ENCODE data around the gene MYOM3. TPM values are rescaled to one million over a fixed set of nuclear protein-coding genes. Genes with fewer than 3 reads are reported as not detected.

MYOM3 gene
- total and polyA plus RNA-seq, 2 of the 4 experiments (the other 2 are of a cell fraction) = 0.03 TPM; not detected in 1

DNA sequence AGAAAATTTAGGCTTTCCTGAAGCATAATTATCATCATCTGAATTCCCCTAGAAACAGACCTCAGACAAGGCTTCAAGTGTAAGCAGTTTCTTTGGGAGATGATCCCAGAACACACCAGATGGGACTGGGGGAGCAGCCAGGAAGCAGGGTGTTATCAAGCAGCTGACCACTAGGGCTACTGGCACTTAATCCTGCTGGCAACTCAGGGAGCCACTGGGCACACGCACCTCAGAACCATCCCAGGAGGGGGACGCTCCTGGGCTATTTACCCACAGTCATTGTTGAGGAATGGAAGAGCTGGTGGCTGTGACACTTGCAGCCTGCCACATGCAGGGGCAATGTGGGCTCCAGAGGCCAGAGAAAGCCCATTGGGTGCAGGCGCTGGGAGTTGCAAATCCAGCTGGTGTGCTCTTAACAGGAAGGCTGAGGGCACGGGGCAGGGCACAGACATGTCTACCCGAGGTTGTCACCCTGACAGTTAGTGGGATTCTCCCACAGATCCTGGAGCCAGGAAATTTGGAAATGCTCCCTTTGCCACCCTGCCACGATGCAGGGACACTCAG is 46.1 kb upstream of the MYOM3 start:
- Histone ChIP-seq H2AFZ (replicated peaks; ENCODE audit: low read length, poor library complexity) (no peak overlapping the region), H2AK5ac (ENCODE audit: low read depth, low read length) (no peak overlapping the region), H4K8ac (ENCODE audit: low read depth in 2 of 2, low read length in 2 of 2) (no peak overlapping the region), H3K4ac (ENCODE audit: low read depth, low read length) (no peak overlapping the region), H3K23ac (ENCODE audit: low read depth, low read length) (no peak overlapping the region), H3K9ac (ENCODE audit: low read depth, low read length) (no peak overlapping the region), H2BK20ac (ENCODE audit: low read depth, low read length) (no peak overlapping the region), H3K4me1 (ENCODE audit: control insufficient read depth, insufficient read depth, low read length) (no peaks in the 10 kb centered on the region), H3K4me2 (ENCODE audit: low read depth, low read length) (no peak overlapping the region), H3K9me3 (ENCODE audit: control insufficient read depth, insufficient read depth, low read length) (no peaks in the 10 kb centered on the region), H2BK5ac (ENCODE audit: low read depth, low read length, poor library complexity, severe bottlenecking) (no peak overlapping the region), H3K79me1 (ENCODE audit: low read depth in 1 of 2, low read length in 2 of 2) (no peaks in the 10 kb centered on the region), H3K27ac (ENCODE audit: insufficient read depth, low read length) (no peak overlapping the region), H4K91ac (ENCODE audit: insufficient read depth, low read depth, low read length) (no peak overlapping the region), H3K36me3 (ENCODE audit: control insufficient read depth, insufficient read depth, low read length) (no peaks in the 10 kb centered on the region), H2BK15ac (ENCODE audit: low read depth, low read length) (no peak overlapping the region), H3K14ac (replicated peaks; ENCODE audit: low read depth, low read length) (no peak overlapping the region), H4K5ac (ENCODE audit: low read depth, low read length) (no peak overlapping the region), H3K4me3 (ENCODE audit: insufficient read depth, low read depth, low read length) (no peak overlapping the region), H3K18ac (ENCODE audit: low read depth, low read length) (no peak overlapping the region), H4K20me1 (ENCODE audit: insufficient read depth, low read length) (no peaks in the 10 kb centered on the region), H3K56ac (ENCODE audit: extremely low read depth, insufficient read depth, low read length) (no peak overlapping the region), H2AK9ac (replicated peaks; ENCODE audit: low read depth, low read length, poor library complexity) (no peak overlapping the region), H2BK120ac (ENCODE audit: low read depth, low read length) (no peak overlapping the region), H3K9me1 (ENCODE audit: insufficient read depth, low read length) (no peaks in the 10 kb centered on the region), H3K27me3 (ENCODE audit: control insufficient read depth, insufficient read depth, low read length) (peaks cover 67% of the 10 kb centered on the region)
- 28% methylated on average over 2 of the region's 6 CpGs; no CpG with 5 or more reads in 1 of the 2 experiments for WGBS, 2 experiments (ENCODE audit: extremely low coverage in 2 of 2, insufficient read length in 1 of 2)
- TF ChIP-seq, protein P1, sequence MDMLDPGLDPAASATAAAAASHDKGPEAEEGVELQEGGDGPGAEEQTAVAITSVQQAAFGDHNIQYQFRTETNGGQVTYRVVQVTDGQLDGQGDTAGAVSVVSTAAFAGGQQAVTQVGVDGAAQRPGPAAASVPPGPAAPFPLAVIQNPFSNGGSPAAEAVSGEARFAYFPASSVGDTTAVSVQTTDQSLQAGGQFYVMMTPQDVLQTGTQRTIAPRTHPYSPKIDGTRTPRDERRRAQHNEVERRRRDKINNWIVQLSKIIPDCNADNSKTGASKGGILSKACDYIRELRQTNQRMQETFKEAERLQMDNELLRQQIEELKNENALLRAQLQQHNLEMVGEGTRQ (IDR thresholded peaks at IDR 0.05; ENCODE audit: low read depth, low read length) = no peak
- TF ChIP-seq, protein P2, sequence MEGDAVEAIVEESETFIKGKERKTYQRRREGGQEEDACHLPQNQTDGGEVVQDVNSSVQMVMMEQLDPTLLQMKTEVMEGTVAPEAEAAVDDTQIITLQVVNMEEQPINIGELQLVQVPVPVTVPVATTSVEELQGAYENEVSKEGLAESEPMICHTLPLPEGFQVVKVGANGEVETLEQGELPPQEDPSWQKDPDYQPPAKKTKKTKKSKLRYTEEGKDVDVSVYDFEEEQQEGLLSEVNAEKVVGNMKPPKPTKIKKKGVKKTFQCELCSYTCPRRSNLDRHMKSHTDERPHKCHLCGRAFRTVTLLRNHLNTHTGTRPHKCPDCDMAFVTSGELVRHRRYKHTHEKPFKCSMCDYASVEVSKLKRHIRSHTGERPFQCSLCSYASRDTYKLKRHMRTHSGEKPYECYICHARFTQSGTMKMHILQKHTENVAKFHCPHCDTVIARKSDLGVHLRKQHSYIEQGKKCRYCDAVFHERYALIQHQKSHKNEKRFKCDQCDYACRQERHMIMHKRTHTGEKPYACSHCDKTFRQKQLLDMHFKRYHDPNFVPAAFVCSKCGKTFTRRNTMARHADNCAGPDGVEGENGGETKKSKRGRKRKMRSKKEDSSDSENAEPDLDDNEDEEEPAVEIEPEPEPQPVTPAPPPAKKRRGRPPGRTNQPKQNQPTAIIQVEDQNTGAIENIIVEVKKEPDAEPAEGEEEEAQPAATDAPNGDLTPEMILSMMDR (conservative IDR thresholded peaks at IDR 0.05; ENCODE audit: low read depth, low read length) = peak; percentile 21; the same call in 1 of the 2 replicates
- no peak for TF ChIP-seq MXI1 (IDR thresholded peaks at IDR 0.05; ENCODE audit: borderline replicate concordance, low read depth, low read length)
- no peak for TF ChIP-seq CEBPB (IDR thresholded peaks at IDR 0.05; ENCODE audit: low read depth, low read length)
- TF ChIP-seq CHD1 (IDR thresholded peaks at IDR 0.05; ENCODE audit: low read depth, low read length) = no peak
- TF ChIP-seq BHLHE40 (IDR thresholded peaks at IDR 0.05; ENCODE audit: low read depth, low read length) = no peak
- DNase-seq (no peak), ATAC-seq (ENCODE audit: low read depth) (peak; percentile 62)
- ChIA-PET POLR2A (ENCODE audit: unreplicated experiment) (no interaction called here), CTCF (no interaction called here)
- intact Hi-C loops (cut with micrococcal nuclease) = no loop called here
- in situ Hi-C loops (cut with MboI; ENCODE audit: low sequenced_read_pairs) = no loop called here
- dilution Hi-C loops (cut with HindIII; ENCODE audit: low sequenced_read_pairs, unreplicated experiment) = no loop called here
- no TSS peak for BruUV-seq (replicated peaks)
